ENCODE data around the gene MRC1. TPM values are rescaled to one million over a fixed set of nuclear protein-coding genes. Genes with fewer than 3 reads are reported as not detected.

MRC1 gene
- total and polyA plus RNA-seq, 2 donors (not counting 3 experiments of a cell fraction or from before 2014, with no cell fraction given): 0.03 to 0.13 TPM

DNA sequence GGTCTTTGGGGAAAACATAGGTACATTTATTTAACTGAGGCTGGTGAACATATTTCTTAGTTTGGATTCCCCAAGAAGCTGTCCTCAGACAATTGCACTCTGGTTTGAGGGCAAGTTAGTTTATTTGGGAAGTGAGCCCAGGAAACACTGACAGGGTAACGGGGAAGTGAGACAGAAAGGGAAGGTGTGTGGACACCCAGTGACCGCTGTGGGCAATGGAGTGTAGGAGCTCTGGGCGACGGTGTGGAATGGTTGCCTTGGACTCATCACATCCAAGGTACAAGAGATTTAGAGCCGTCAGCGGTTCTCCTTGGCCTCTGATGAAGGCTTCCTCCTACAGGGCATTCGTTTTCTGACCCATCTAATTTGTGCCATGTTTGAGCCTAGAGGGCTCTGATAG is 7.1 kb downstream of the MRC1 start:
- H3K4me3 ChIP-seq (replicated peaks in 1 of 3; ENCODE audit: insufficient read depth in 1 of 3, low read depth in 1 of 3, low read length in 3 of 3): no peak overlapping the region
- dilution Hi-C loops (cut with MboI; ENCODE audit: extremely low pct_ligation_motif_present, low sequenced_read_pairs): no loop called here
- no peaks in the 10 kb centered on the region for H3K79me2 ChIP-seq (ENCODE audit: control insufficient read depth, insufficient read depth, low read length)
- H3K9me1 ChIP-seq (replicated peaks; ENCODE audit: control insufficient read depth, extremely low read depth, insufficient read depth, low read length): no peaks in the 10 kb centered on the region
- ChIA-PET POLR2A (no interaction called here), CTCF (interaction anchor here (1.3 kb wide), 1 partner anchor 29 kb away, joined by 3 read pairs; no protein-coding TSS in a partner anchor)
- no peak overlapping the region for H2AFZ ChIP-seq (ENCODE audit: low read depth, low read length)
- no peaks in the 10 kb centered on the region for H3K27me3 ChIP-seq (ENCODE audit: control insufficient read depth in 2 of 2, insufficient read depth in 2 of 2, low read length in 2 of 2)
- H3K4me2 ChIP-seq (ENCODE audit: insufficient read depth, low read length): no peak overlapping the region
- BruUV-seq (replicated peaks): no TSS peak
- H3K27ac ChIP-seq (ENCODE audit: insufficient read depth, low read depth, low read length): no peak overlapping the region
- no peak overlapping the region for H3K9ac ChIP-seq (replicated peaks; ENCODE audit: extremely low read depth, insufficient read depth, low read length)
- no peak for DNase-seq (ENCODE audit: low read depth, low spot score)
- H4K20me1 ChIP-seq (replicated peaks; ENCODE audit: control insufficient read depth, extremely low read depth, insufficient read depth, low read length): no peaks in the 10 kb centered on the region
- no peaks in the 10 kb centered on the region for H3K9me3 ChIP-seq (replicated peaks; ENCODE audit: control insufficient read depth, insufficient read depth, low read length)
- intact Hi-C loops (cut with micrococcal nuclease): no loop called here
- TF ChIP-seq MYC (IDR thresholded peaks at IDR 0.05; ENCODE audit: low read depth, low read length) (no peak), JUN (IDR thresholded peaks at IDR 0.05; ENCODE audit: borderline replicate concordance, insufficient read depth, insufficient read length, low read depth) (no peak), EZH2 (IDR thresholded peaks at IDR 0.05; ENCODE audit: borderline replicate concordance, low read depth, low read length, severe bottlenecking) (no peak), FOS (IDR thresholded peaks at IDR 0.05; ENCODE audit: borderline replicate concordance, insufficient read depth, low read length) (no peak), POLR2A (IDR thresholded peaks at IDR 0.05; ENCODE audit: low read depth, low read length) (no peak), GATA2 (IDR thresholded peaks at IDR 0.05; ENCODE audit: insufficient read depth, insufficient read length, low read depth, low read length) (no peak), POLR2AphosphoS5 (IDR thresholded peaks at IDR 0.05; ENCODE audit: insufficient read depth, low read depth, low read length) (no peak)
- TF ChIP-seq, protein P1, sequence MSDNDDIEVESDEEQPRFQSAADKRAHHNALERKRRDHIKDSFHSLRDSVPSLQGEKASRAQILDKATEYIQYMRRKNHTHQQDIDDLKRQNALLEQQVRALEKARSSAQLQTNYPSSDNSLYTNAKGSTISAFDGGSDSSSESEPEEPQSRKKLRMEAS (IDR thresholded peaks at IDR 0.05; ENCODE audit: insufficient read depth, insufficient read length): no peak
- TF ChIP-seq, protein P2, sequence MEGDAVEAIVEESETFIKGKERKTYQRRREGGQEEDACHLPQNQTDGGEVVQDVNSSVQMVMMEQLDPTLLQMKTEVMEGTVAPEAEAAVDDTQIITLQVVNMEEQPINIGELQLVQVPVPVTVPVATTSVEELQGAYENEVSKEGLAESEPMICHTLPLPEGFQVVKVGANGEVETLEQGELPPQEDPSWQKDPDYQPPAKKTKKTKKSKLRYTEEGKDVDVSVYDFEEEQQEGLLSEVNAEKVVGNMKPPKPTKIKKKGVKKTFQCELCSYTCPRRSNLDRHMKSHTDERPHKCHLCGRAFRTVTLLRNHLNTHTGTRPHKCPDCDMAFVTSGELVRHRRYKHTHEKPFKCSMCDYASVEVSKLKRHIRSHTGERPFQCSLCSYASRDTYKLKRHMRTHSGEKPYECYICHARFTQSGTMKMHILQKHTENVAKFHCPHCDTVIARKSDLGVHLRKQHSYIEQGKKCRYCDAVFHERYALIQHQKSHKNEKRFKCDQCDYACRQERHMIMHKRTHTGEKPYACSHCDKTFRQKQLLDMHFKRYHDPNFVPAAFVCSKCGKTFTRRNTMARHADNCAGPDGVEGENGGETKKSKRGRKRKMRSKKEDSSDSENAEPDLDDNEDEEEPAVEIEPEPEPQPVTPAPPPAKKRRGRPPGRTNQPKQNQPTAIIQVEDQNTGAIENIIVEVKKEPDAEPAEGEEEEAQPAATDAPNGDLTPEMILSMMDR (IDR thresholded peaks at IDR 0.05; ENCODE audit: extremely low read depth in 1 of 2, insufficient read depth in 1 of 2, low read depth in 1 of 2, low read length in 2 of 2): no peak
- FAIRE-seq: no peak
- H3K36me3 ChIP-seq (ENCODE audit: control insufficient read depth in 2 of 2, extremely low read depth in 1 of 2, insufficient read depth in 2 of 2, low read length in 2 of 2): no peaks in the 10 kb centered on the region
- peaks cover 23% of the 10 kb centered on the region for H3K4me1 ChIP-seq (ENCODE audit: control insufficient read depth, extremely low read depth, insufficient read depth, low read length)
